GM19372 (cell line): ENCODE measurements around the gene SLC12A5.
"Not testable (repeated sequence)": the region's sequence is repeated elsewhere in the genome, so short reads cannot be mapped to it uniquely, and the experiment has no call there.

Source experiments
- ATAC-seq: cut with Tn5 transposase; IDR thresholded peaks from one replicate; pipeline ENCODE4 v1.9.1; 2021; ENCODE audit warnings: mild to moderate bottlenecking, low read depth, moderate library complexity; ENCODE audit not compliant: unreplicated experiment

SLC12A5 gene

GRCh38 chr20:46028772-46029371 lies at the start of gene SLC12A5:
TSS of gene SLC12A5 (plus strand) at chr20:46029215. CDS start at chr20:46029345, 130 bp downstream.
- no peak for ATAC-seq

- no peak for ATAC-seq
These were observed 47.8 kb upstream of the SLC12A5 start for GRCh38 chr20:45981261-45981660.

- no peak for ATAC-seq
These were observed 45.7 kb upstream of the SLC12A5 start for GRCh38 chr20:45983279-45983743.

DNA sequence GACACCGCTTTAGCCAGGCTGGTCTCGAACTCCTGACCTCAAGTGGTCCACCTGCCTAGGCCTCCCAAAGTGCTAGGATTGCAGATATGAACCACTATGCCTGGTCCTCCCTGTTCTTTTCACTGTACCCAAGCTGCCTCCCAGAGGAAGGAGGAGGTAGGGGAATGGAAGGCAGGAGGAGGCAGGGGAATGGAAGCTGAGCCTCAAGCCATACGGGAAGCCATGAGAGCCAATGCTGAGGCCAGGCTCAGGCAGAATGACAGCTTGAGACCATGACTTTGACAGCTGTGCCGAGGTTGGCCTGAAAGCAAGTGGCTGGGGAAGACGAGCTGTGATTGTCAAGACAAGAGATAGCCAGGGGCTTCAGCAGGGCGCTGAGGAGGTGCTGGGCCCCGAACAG lies 43.4 kb upstream of the SLC12A5 start:
- ATAC-seq: no peak

DNA sequence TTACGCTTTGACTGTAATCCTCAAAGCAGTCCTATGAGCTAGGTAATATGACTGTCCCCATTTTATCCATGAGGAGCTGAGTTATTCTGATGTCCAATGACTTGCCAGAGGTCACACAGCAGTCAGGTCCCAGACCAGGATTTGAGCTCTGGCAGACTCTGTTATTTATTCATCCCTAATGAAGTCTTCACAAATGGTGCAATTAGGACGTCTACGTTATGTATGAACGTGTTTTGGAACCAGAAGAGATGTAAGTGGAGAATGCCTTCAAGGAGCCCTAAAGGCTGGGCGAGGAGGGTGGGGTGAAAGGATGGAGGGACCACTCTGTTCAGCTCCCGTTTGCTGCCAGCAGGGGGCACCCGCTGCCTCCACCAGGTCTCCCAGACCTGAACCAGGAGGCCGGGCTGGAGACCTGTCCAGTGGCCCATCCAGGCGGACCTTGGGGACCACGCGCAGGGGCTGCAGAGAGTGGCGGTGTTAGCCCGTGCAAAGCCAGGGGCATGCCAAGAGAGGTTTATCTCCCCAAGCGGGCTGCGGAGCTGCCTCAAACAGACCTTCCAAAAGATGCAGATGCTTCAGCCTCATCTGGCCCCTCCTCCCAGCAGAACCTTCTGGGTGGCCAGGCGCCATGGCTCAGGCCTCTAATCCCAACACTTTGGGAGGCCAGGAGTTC lies 41.8 kb upstream of the SLC12A5 start:
- ATAC-seq: no peak

- ATAC-seq: not testable (repeated sequence)
These were observed 40.2 kb upstream of the SLC12A5 start for GRCh38 chr20:45988830-45989229.

DNA sequence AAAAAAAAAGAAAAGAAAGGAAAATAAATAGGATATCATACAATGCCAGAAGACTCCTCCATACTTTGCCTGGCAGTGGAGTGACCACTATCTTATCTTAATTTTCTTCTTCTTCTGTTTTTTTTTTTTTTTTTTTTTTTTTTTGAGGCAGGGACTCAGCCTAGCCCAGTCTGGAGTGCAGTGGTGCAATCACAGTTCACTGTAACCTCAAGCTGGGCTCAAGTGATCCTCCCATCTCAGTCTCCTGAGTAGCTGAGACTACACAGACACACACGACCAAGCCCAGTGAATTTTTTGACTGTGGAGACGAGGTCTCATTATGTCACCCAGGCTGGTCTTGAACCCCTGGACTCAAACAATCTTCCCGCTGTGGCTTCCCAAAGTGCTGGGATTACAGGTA lies 37.4 kb upstream of the SLC12A5 start:
- ATAC-seq: no peak

DNA sequence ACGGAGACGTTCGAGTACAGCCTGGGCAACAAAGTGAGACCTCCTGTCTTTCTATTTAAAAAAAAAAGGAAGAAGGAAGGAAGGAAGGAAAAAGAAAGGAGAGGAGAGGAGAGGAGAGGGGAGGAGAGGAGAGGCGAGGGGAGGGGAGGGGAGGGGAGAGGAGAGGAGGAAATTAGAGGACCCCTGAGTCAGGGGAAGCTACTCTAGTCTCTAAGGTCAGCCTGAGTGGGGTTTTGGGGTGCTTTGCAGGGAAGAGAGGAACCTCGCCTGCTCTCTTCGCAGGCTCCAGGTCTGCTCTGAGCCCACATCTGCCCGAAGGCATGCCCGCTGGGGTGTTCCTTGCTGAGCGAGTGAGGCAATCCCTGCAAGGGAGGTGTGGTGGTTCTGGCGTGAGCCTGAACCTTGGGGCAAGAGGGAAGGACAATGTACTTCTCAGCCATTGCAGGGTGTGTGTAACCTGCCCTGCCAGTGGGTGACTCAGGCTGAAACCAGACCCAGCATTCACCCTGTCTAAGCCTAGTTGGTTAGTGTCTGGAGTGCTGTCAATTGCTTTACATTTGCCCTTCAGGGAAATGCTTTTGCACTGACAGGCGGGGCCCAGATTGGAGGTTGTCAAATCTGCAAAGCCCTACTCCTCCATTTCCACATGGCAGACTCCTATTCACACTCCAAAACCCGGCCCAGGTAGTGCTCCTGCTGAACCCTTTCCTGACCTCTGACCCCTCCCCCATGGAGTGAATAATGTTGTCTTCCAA lies 35.6 kb upstream of the SLC12A5 start:
- ATAC-seq: no peak

- no peak for ATAC-seq
These were observed 34.1 kb upstream of the SLC12A5 start for GRCh38 chr20:45994761-45995493.

DNA sequence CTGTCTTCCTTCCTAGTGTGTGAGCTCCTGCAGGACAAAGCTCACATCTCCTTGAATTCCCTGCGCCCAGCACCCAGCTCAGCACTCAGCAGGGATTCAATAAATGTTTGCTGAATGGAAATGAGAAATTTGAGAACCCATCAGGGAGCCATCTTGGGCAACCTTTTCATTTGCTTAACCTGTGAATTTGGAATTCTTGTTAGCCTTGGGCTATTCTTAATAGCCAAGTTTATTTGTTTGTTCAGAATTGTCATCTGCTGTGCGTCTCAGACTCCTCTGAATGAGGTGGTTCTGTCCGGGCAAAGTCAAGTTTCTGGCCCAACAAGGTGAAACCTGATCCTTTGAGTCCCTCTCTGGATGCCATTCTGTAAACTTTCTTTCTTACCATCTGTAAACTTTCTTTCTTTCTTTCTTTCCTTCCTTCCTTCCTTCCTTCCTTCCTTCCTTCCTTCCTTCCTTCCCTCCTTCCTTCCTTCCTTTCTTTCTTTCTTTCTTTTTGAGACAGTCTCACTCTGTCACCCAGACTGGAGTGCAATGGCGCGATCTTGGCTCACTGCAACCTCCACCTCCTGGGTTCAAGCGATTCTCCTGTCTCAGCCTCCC lies 33.4 kb upstream of the SLC12A5 start:
- not testable (repeated sequence) for ATAC-seq

DNA sequence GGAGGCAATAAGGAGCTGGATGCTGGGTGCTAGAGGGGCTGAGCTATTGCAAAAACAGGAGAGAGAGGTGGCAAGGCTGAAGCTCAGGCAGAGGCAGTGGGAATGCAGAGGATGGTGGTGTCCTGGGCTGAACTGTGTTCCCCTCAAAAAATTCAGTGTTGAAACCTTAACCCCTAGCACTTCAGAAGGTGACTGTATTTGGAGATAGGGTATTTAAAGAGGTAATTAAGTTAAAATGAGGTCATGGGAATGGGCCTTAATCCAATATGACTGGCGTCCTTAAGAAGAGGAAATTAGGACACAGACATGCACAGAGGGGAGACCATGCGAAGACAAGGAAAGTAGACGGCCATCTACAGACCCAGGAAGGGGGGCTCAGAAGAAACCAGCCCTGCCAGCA lies 31.8 kb upstream of the SLC12A5 start:
- no peak for ATAC-seq

GRCh38 chr20:45998337-45998736 lies 30.7 kb upstream of the SLC12A5 start:
- no peak for ATAC-seq

DNA sequence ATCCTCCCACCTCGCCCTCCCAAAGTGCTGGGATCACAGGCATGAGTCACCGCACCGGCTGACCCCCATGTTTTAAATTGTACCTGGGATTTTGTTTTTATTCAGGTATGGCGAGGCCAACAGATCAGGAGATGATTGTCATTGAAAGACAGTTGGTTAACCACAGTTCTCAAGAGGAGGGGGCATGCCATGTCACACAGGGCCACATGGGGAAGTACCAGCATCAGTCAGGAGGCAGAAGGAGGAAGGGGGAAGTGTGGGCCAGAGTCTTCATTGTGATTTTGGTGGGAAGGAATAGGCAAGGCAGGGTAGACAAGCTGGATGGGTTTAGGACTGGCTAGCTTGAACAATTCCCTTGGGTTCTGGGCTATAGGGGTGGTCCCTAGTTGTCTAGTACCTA lies 30.3 kb upstream of the SLC12A5 start:
- ATAC-seq: no peak

DNA sequence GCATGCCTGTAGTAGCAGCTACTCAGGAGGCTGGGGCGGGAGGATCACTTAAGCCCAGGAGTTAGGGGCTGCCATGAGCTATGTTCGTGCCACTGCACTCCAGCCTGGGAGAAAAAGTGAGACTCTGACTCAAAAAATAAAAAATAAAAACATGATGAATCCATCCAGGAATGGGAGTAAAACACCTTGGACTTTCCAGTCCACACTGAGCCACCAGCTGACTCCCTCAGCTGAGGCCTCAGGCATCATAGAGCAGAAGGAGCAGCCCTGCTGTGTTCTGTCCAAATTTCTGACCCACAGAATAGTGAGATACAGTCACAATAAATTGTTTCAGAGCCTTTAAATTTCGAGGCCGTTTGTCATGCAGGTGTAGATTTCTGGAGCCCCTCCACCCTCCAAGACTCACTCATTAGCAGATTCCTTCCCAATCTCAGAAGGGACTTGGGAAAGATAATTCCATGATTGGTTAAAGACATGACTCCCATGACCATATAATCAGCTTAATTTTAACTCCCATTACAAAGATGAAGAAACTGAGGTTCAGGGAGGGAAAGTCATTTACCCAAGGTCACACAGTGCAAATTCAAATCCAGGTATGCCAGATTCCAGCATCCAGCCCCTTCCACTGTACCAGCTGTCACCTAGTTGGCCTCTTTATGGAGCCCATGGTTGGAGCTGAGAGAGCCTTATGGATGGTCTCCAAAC lies 29.3 kb upstream of the SLC12A5 start:
- ATAC-seq: no peak

DNA sequence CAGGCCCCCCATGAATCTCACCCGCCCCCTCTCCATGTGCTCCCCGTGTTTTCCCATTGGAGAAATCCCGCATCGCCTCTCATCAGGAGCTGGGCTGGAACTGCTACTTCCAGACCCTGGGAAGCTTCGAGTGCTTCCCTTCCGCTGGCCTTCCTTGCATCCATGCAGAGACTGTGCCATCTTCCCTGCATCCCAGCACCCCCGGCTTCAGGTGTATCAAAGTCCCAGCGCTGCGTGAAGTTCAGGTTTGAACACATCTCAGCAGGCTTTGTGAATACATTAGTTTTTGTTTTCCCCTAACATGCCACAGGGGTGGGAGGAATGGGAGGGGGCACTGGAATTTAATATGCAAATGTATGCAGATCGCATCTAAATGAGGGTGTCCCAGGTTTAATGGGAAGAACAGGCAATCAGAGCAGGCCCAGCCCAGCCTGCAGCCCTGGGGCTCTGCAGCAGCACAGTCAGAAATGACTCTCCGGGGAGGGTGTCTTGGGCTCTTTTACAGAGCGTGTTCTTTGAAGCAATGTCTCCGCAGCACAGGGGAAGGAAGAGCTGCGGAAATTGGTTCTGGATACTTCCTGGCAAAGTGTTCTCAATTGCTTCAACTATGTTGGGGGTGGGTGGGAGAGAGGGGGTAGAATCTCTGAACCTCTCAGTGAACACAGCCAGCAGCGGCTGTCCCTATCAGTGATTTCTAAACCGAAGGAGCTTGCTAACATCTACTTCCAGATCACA lies 28.6 kb upstream of the SLC12A5 start:
- ATAC-seq: no peak

- ATAC-seq: no peak
These were observed 27.5 kb upstream of the SLC12A5 start for GRCh38 chr20:46001498-46001897.

DNA sequence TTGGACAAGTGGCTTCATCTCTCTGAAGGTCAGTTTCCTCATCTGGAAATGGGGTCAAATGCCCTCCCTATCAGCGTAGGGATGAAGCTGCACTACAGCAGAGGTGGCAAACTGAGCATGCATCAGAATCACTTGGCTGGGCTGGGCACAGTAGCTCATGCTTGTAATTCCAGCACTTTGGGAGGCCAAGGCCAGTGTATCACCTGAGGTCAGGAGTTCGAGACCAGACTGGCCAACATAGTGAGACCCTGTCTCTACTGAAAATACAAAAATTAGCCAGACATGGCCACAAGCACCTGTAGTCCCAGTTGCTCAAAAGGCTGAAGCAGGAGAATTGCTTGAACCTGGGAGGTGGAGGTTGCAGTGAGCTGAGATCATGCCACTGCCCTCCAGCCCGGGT lies 27.0 kb upstream of the SLC12A5 start:
- ATAC-seq: no peak

- ATAC-seq: no peak
These were observed 24.8 kb upstream of the SLC12A5 start for GRCh38 chr20:46004187-46004586.

GRCh38 chr20:46004889-46005473 lies 24.0 kb upstream of the SLC12A5 start:
- no peak for ATAC-seq
